ENCODE measurements around the gene ING1. TPM values are rescaled to one million over a fixed set of nuclear protein-coding genes. Genes with fewer than 3 reads are reported as not detected.
"Not testable (repeated sequence)": the region's sequence is repeated elsewhere in the genome, so short reads cannot be mapped to it uniquely, and the experiment has no call there.

The ING1 gene
- total and polyA plus RNA-seq, 7 donors: 5.2 to 16.9 (median 7.0) TPM

- WGBS, 3 donors: 53 to 68% (median 56%) methylated on average over 8 of the region's 8 CpGs
- H3K27me3 ChIP-seq (ENCODE audit: insufficient read depth in 3 of 3, low read length in 2 of 3): no peaks in the 10 kb centered on the region
- no peaks in the 10 kb centered on the region for H3K9me3 ChIP-seq
- no peak for DNase-seq
- H3K4me3 ChIP-seq: no peak overlapping the region
- ATAC-seq: no peak
- H3K4me1 ChIP-seq: peaks cover 62% of the 10 kb centered on the region
- peak overlapping the region; percentile 88 for H3K27ac ChIP-seq
- intact Hi-C loops (cut with DNase I): loop anchor here (5.0 kb wide), 2 partner anchors 83 to 217 kb away; partner anchors contain the start of genes ANKRD10 (in 1 of the 2) and NAXD (in 1 of the 2)
- TF ChIP-seq, protein P1, sequence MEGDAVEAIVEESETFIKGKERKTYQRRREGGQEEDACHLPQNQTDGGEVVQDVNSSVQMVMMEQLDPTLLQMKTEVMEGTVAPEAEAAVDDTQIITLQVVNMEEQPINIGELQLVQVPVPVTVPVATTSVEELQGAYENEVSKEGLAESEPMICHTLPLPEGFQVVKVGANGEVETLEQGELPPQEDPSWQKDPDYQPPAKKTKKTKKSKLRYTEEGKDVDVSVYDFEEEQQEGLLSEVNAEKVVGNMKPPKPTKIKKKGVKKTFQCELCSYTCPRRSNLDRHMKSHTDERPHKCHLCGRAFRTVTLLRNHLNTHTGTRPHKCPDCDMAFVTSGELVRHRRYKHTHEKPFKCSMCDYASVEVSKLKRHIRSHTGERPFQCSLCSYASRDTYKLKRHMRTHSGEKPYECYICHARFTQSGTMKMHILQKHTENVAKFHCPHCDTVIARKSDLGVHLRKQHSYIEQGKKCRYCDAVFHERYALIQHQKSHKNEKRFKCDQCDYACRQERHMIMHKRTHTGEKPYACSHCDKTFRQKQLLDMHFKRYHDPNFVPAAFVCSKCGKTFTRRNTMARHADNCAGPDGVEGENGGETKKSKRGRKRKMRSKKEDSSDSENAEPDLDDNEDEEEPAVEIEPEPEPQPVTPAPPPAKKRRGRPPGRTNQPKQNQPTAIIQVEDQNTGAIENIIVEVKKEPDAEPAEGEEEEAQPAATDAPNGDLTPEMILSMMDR (IDR thresholded peaks at IDR 0.05): no peak
- peaks cover 3 to 57% of the 10 kb centered on the region in 2 donors for H3K36me3 ChIP-seq (ENCODE audit: insufficient read depth in 1 of 2, low read depth in 1 of 2)
Measured at GRCh38 chr13:110700641-110701040, 12.9 kb upstream of the ING1 start.

- not testable (repeated sequence) for H3K27me3 ChIP-seq (ENCODE audit: insufficient read depth in 3 of 3, low read length in 2 of 3); H3K9me3 ChIP-seq; ATAC-seq; H3K4me3 ChIP-seq; DNase-seq
- intact Hi-C loops (cut with DNase I): loop anchor here (5.0 kb wide), 2 partner anchors 84 to 216 kb away; partner anchors contain the start of genes ANKRD10 (in 1 of the 2) and NAXD (in 1 of the 2)
- H3K4me1 ChIP-seq: peaks cover 62% of the 10 kb centered on the region
- WGBS, 3 donors: 78 to 92% (median 80%) methylated on average over 7 of the region's 7 CpGs
- H3K36me3 ChIP-seq (ENCODE audit: insufficient read depth in 1 of 2, low read depth in 1 of 2): peaks cover 3 to 57% of the 10 kb centered on the region in 2 donors
- H3K27ac ChIP-seq: peak overlapping the region; percentile 88
Measured at GRCh38 chr13:110701061-110701460, 12.4 kb upstream of the ING1 start.

- H3K4me1 ChIP-seq: peaks cover 61% of the 10 kb centered on the region
- no peak for ATAC-seq
Measured at GRCh38 chr13:110702089-110702488, 11.4 kb upstream of the ING1 start.

DNA sequence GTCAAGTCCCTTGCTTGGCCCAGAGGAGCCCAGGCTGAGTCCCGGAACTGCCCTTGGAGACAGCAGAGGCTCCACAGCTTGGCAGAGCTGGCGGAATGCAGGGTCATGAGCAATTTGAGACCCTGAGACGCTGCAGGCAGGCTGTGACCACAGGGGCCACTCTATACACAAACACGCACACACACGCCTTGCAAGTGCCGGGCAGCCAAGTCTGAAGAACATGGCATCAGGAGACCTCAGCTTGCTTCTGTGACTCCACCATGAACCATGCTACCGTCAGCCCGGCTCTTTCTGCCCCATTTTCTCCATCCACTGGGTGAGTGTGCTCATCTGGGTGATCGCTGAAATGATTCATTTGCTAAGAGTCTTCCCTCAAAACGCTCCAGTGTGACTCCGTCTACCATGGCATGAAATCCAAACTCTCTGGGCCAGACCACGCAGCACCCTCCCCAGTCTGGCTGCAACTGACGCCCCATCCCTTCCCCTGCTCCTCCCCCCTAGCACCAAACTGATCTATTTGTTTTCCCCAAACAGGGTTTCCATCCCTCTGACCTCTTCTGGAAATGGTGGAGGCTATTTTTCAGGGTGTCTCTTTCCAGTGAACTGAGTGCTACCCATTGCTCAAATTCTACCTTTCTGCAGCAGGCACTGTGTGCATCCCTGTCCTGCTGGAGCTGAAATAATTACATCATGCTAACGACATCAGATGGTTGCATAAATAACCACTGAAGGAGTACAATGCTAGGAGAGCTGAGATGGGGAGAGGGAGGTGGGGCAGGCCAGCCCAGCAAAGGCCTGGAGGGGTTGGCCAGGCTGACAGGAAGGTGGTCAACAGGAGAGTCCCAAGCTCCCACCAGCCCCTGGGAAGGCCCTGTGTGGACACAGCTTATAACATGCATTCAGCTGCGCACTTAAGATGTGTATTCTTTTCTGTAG is 10.6 kb upstream of the ING1 start:
- intact Hi-C loops (cut with DNase I): loop anchor here (5.0 kb wide), 2 partner anchors 86 to 214 kb away; partner anchors contain the start of genes ANKRD10 (in 1 of the 2) and NAXD (in 1 of the 2)
- WGBS, 3 donors: 29 to 57% (median 33%) methylated on average over 15 of the region's 15 CpGs
- H3K36me3 ChIP-seq (ENCODE audit: insufficient read depth in 1 of 2, low read depth in 1 of 2): peaks cover 3 to 44% of the 10 kb centered on the region in 2 donors

More at GRCh38 chr13:110702089-110702488, 11.4 kb upstream of the ING1 start:
- Histone ChIP-seq H3K27ac (peak overlapping the region; percentile 88), H3K27me3 (ENCODE audit: insufficient read depth in 3 of 3, low read length in 2 of 3) (no peaks in the 10 kb centered on the region), H3K9me3 (no peaks in the 10 kb centered on the region), H3K4me3 (peak overlapping the region; percentile 30), H3K36me3 (ENCODE audit: insufficient read depth in 1 of 2, low read depth in 1 of 2) (peaks cover 3 to 52% of the 10 kb centered on the region in 2 donors)
- DNase-seq: no peak
- intact Hi-C loops (cut with DNase I): loop anchor here (5.0 kb wide), 2 partner anchors 85 to 215 kb away; partner anchors contain the start of genes ANKRD10 (in 1 of the 2) and NAXD (in 1 of the 2)
- 16 to 29% (median 21%) methylated on average over 3 of the region's 3 CpGs for WGBS, 3 donors
- TF ChIP-seq, protein P1 (IDR thresholded peaks at IDR 0.05): no peak

More for the DNA sequence above, 10.6 kb upstream of the ING1 start:
- DNase-seq: peak; percentile 39 to 82
- TF ChIP-seq, protein P1 (IDR thresholded peaks at IDR 0.05): no peak
- peak overlapping the region; percentile 88 for H3K27ac ChIP-seq
- peak overlapping the region; percentile 30 for H3K4me3 ChIP-seq
- peaks cover 53% of the 10 kb centered on the region for H3K4me1 ChIP-seq
- ATAC-seq: peak; percentile 54 to 74 (median 58)
- H3K27me3 ChIP-seq (ENCODE audit: insufficient read depth in 3 of 3, low read length in 2 of 3): no peaks in the 10 kb centered on the region
- H3K9me3 ChIP-seq: no peaks in the 10 kb centered on the region
